GM12878 (cell line): ENCODE data around the gene PDGFC. TPM values are rescaled to one million over a fixed set of nuclear protein-coding genes. Genes with fewer than 3 reads are reported as not detected.

Experiments used
- ATAC-seq: fragments of 200-7000 bp; cut with Tn5 transposase; 3 replicates; pipeline ENCODE4 v1.9.1; 2020; ENCODE audit warnings: mild to moderate bottlenecking, moderate library complexity
- BruUV-seq: library from RNA; stranded (reverse); fragments of 400-500 nt; replicated peaks from 2 replicates; lab custom pipeline; 2021; lab: Mats Ljungman, UMichigan
- CTCF ChIA-PET: fragments of 300-600 bp; sonication (Branson Sonifier 250); formaldehyde crosslinking; extraction: SDS; loops from one replicate; lab custom pipeline; 2021; ENCODE audit warnings: inconsistent platforms; lab: Yijun Ruan, JAX
- POLR2A ChIA-PET: fragments of 350-600 bp; formaldehyde crosslinking; extraction: SDS; loops from one replicate; lab custom pipeline; 2021; ENCODE audit warnings: inconsistent platforms; lab: Charles Lee
- RAD21 ChIA-PET: fragments of 300-600 bp; sonication (Branson Sonifier 250); formaldehyde crosslinking; loops from one replicate; lab custom pipeline; 2023; ENCODE audit warnings: antibody characterized with exemption; ENCODE audit not compliant: unreplicated experiment; lab: Charles Lee
- SMC1A ChIA-PET: fragments of 300-600 bp; sonication (Branson Sonifier 250); formaldehyde crosslinking; loops from one replicate; lab custom pipeline; 2023; ENCODE audit not compliant: unreplicated experiment, uncharacterized antibody; lab: Charles Lee
- DNase-seq: peaks from one replicate; pipeline ENCODE4 v3.0.0-alpha.2; 2011; ENCODE audit warnings: low read depth, low spot score
- FAIRE-seq: peaks from 3 replicates; lab custom pipeline; 2011; peaks lifted over from hg19 to GRCh38; lab: Jason Lieb, UNC
- H2AFZ ChIP-seq: 2 replicates; pipeline ENCODE4 v1.6.0; 2011; ENCODE audit warnings: low read depth, low read length, control low read depth; ENCODE audit not compliant: control insufficient read depth
- H3K27ac ChIP-seq: 2 replicates; pipeline ENCODE4 v1.5.1; 2011; ENCODE audit warnings: control low read depth; ENCODE audit not compliant: control insufficient read depth, insufficient read depth
- H3K27me3 ChIP-seq, 2 experiments: replicated peaks in 1 of 2; 2 replicates each; pipeline versions ENCODE4 v1.6.0 to v1.6.1; 2011; ENCODE audit warnings: low read length in 1 of 2; ENCODE audit not compliant: control insufficient read depth in 2 of 2, insufficient read depth in 2 of 2
- H3K36me3 ChIP-seq, 2 experiments: 2 replicates each; pipeline ENCODE4 v1.5.1; 2011; ENCODE audit warnings: low read length in 1 of 2; ENCODE audit not compliant: control insufficient read depth in 2 of 2, insufficient read depth in 2 of 2
- H3K4me1 ChIP-seq: 2 replicates; pipeline ENCODE4 v1.6.1; 2011; ENCODE audit warnings: mild to moderate bottlenecking, low read length, moderate library complexity, mixed read lengths; ENCODE audit not compliant: control insufficient read depth, insufficient read depth
- H3K4me2 ChIP-seq: 2 replicates; pipeline ENCODE4 v1.6.0; 2011; ENCODE audit warnings: control low read depth; ENCODE audit not compliant: control insufficient read depth, insufficient read depth
- H3K4me3 ChIP-seq: fragments of 200-600 bp; sonication (generic); 2 replicates; pipeline ENCODE4 v1.5.1; 2016
- H3K79me2 ChIP-seq: 2 replicates; pipeline ENCODE4 v1.6.0; 2011; ENCODE audit warnings: low read length; ENCODE audit not compliant: control insufficient read depth, insufficient read depth
- H3K9ac ChIP-seq: 2 replicates; pipeline ENCODE4 v1.8.0; 2011; ENCODE audit warnings: low read length, control low read depth, mixed read lengths; ENCODE audit not compliant: control insufficient read depth, insufficient read depth
- H3K9me3 ChIP-seq: replicated peaks from 3 replicates; pipeline ENCODE4 v1.5.1; 2011; ENCODE audit warnings: mild to moderate bottlenecking, low read length; ENCODE audit not compliant: control insufficient read depth, insufficient read depth
- H4K20me1 ChIP-seq: 2 replicates; pipeline ENCODE4 v1.6.0; 2011; ENCODE audit not compliant: control insufficient read depth, insufficient read depth
- BCL11A ChIP-seq: IDR thresholded peaks from 2 replicates; pipeline ENCODE4 v1.6.1; 2011; ENCODE audit warnings: low read depth, low read length
- ESRRA ChIP-seq: IDR thresholded peaks from 2 replicates; pipeline ENCODE4 v1.6.1; 2012; ENCODE audit warnings: mild to moderate bottlenecking, low read length, improper control_type of control experiment
- NFYA ChIP-seq: IDR thresholded peaks from 2 replicates; pipeline ENCODE4 v1.6.1; 2011; ENCODE audit warnings: low read depth, mild to moderate bottlenecking, low read length, improper control_type of control experiment, borderline replicate concordance
- SPI1 ChIP-seq: IDR thresholded peaks from 2 replicates; pipeline ENCODE4 v1.6.1; 2011; ENCODE audit warnings: low read depth, mild to moderate bottlenecking, low read length, moderate library complexity, borderline replicate concordance; ENCODE audit not compliant: insufficient read depth
- SREBF2 ChIP-seq: IDR thresholded peaks from 2 replicates; pipeline ENCODE4 v1.6.1; 2012; ENCODE audit warnings: mild to moderate bottlenecking, low read length
- TCF12 ChIP-seq: IDR thresholded peaks from 2 replicates; pipeline ENCODE4 v1.6.1; 2011; ENCODE audit warnings: low read depth, mild to moderate bottlenecking, low read length
- ZNF622 ChIP-seq: fragments of 450-650 bp; IDR thresholded peaks from 2 replicates; pipeline ENCODE4 v1.6.1; 2017; ENCODE audit warnings: mild to moderate bottlenecking, inconsistent platforms
- WGBS: methylation state at CpG from one replicate; pipeline ENCODE4 v1.1.6; 2016; ENCODE audit warnings: low lambda C conversion rate; ENCODE audit not compliant: insufficient replicate concordance, insufficient coverage; ENCODE audit errors: missing lambda C conversion rate; 5-methylcytosine and 5-hydroxymethylcytosine counted together
- in situ Hi-C: fragments of 300-500 bp; cut with MboI; formaldehyde crosslinking; loops from 9 replicates; pipeline ENCODE4 v1.14.3; 2018; ENCODE audit warnings: mixed read lengths
- intact Hi-C: fragments of 100-400 bp; cut with micrococcal nuclease; formaldehyde crosslinking; loops from one replicate; pipeline ENCODE4 v1.14.2; 2022; ENCODE audit not compliant: unreplicated experiment
- polyA plus RNA-seq, 11 experiments: library from polyadenylated mRNA; depleted of rRNA in 4 of 11; unstranded in 6 of 11; stranded (reverse) in 5 of 11; fragments of >200 nt; fragmentation: Nextera tagmentation in 4 of 11; fragmentation: Illumina TruSeq in 1 of 11; extraction: Ambion mirVana in 4 of 11; extraction: Trizol in 1 of 11; gene quantifications; 1 replicate in 1 of 11; 2 replicates in 10 of 11; pipeline versions ENCODE4 v1.2.1 to v1.2.3, GENCODE V29; 2011 to 2016; ENCODE audit warnings: inconsistent platforms in 2 of 11, missing spikeins in 2 of 11, low read depth in 1 of 11
- total RNA-seq, 4 experiments: library from RNA; depleted of rRNA in 3 of 4; stranded (reverse); fragments of >200 nt in 3 of 4; fragmentation: Illumina TruSeq in 1 of 4; extraction: Trizol in 1 of 4; gene quantifications; 2 replicates each; pipeline versions ENCODE4 v1.2.1 to v1.2.3, GENCODE V29; 2013 to 2021
- TF ChIP-seq, protein P1 (sequence below): fragments of 450-650 bp; formaldehyde crosslinking; IDR thresholded peaks from 2 replicates; pipeline ENCODE4 v1.5.0; 2022; ENCODE audit warnings: mild to moderate bottlenecking, missing genetic modification characterization
- TF ChIP-seq, protein P2 (sequence below): IDR thresholded peaks from 2 replicates; pipeline ENCODE4 v1.6.1; 2012; ENCODE audit warnings: mild to moderate bottlenecking, low read depth, low read length

The PDGFC gene
- total and polyA plus RNA-seq, 10 of the 15 experiments (the other 5 are each of a cell fraction or from before 2014, with no cell fraction given): 0.02 to 0.18 TPM; not detected in 8

DNA sequence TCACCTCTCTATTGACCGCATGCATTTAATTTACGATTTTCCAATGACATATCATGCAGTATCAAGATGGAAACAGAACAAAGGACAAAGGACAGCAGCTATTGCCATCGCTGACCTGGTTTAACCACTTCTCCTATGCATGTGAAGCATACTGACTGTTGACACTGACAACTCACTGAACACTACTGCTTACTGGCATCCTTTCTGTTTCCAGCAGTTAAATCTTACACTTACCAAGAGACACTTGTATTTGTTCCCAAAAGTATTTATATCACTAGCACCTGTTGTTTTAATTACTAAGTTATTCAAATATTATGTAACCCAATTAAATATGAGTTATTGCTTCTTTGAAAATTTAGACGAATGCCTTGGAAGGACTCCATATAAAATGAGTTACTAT, 176.7 kb downstream of the PDGFC start:
- no peaks in the 10 kb centered on the region for H3K36me3 ChIP-seq
- SMC1A ChIA-PET: interaction anchor here (0.6 to 4.0 kb wide), 7 partner anchors 8 to 32 kb away, joined by 3 to 15 read pairs (median 3); no protein-coding TSS in a partner anchor
- RAD21 ChIA-PET: interaction anchor here (3.0 kb wide), 1 partner anchor 22 kb away, joined by 8 read pairs; no protein-coding TSS in a partner anchor
- H4K20me1 ChIP-seq: no peaks in the 10 kb centered on the region
- H2AFZ ChIP-seq: no peak overlapping the region
- POLR2A ChIA-PET: no interaction called here
- no TSS peak for BruUV-seq
- H3K9me3 ChIP-seq: no peaks in the 10 kb centered on the region
- H3K4me3 ChIP-seq: no peak overlapping the region
- H3K27ac ChIP-seq: no peak overlapping the region
- no peaks in the 10 kb centered on the region for H3K27me3 ChIP-seq
- ATAC-seq: no peak
- FAIRE-seq: no peak
- no peak overlapping the region for H3K9ac ChIP-seq
- CTCF ChIA-PET: interaction anchor here (1.0 to 1.7 kb wide), 5 partner anchors 11 to 118 kb away, joined by 3 to 4 read pairs (median 3); no protein-coding TSS in a partner anchor
- H3K79me2 ChIP-seq: no peaks in the 10 kb centered on the region
- intact Hi-C loops (no loop called here), in situ Hi-C loops (no loop called here)
- no peak for DNase-seq
- H3K4me2 ChIP-seq: no peak overlapping the region
- TF ChIP-seq BCL11A (no peak), ESRRA (no peak)
- no peaks in the 10 kb centered on the region for H3K4me1 ChIP-seq
- 22% methylated on average over 4 of the region's 4 CpGs for WGBS

DNA sequence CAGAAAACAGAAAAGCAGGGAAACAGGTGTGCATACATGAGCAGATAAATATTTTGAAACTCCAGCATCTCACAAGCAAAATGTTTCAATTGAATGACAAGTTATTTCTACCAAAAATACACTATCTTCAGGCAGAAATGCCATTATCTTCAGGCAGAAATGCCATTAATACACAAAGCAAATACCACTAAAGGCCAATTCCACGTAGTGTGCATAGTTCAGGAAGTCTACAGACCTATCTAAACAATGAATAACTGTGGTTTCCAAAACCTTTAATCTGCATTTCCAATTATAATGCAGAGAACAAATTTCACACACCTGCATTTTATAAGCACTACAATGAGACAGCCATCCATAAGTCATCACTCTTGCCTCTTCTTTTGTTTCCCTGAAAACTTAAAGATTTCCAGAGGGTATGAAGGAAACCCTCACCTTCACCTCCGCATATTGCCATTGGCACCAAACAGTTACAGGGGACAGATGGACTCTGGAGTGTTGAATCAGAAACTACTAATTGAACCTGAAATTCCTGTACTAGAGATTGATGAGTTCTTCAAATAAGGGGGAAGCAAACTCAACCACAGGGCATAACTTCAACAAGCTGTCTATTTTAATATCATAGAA, 179.0 kb downstream of the PDGFC start:
- BruUV-seq: no TSS peak
- no peak for TF ChIP-seq TCF12
- TF ChIP-seq, protein P1, sequence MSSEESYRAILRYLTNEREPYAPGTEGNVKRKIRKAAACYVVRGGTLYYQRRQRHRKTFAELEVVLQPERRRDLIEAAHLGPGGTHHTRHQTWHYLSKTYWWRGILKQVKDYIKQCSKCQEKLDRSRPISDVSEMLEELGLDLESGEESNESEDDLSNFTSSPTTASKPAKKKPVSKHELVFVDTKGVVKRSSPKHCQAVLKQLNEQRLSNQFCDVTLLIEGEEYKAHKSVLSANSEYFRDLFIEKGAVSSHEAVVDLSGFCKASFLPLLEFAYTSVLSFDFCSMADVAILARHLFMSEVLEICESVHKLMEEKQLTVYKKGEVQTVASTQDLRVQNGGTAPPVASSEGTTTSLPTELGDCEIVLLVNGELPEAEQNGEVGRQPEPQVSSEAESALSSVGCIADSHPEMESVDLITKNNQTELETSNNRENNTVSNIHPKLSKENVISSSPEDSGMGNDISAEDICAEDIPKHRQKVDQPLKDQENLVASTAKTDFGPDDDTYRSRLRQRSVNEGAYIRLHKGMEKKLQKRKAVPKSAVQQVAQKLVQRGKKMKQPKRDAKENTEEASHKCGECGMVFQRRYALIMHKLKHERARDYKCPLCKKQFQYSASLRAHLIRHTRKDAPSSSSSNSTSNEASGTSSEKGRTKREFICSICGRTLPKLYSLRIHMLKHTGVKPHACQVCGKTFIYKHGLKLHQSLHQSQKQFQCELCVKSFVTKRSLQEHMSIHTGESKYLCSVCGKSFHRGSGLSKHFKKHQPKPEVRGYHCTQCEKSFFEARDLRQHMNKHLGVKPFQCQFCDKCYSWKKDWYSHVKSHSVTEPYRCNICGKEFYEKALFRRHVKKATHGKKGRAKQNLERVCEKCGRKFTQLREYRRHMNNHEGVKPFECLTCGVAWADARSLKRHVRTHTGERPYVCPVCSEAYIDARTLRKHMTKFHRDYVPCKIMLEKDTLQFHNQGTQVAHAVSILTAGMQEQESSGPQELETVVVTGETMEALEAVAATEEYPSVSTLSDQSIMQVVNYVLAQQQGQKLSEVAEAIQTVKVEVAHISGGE (CRISPR knock-in tag): no peak
- TF ChIP-seq SREBF2: no peak
- TF ChIP-seq NFYA: no peak
- TF ChIP-seq, protein P2, sequence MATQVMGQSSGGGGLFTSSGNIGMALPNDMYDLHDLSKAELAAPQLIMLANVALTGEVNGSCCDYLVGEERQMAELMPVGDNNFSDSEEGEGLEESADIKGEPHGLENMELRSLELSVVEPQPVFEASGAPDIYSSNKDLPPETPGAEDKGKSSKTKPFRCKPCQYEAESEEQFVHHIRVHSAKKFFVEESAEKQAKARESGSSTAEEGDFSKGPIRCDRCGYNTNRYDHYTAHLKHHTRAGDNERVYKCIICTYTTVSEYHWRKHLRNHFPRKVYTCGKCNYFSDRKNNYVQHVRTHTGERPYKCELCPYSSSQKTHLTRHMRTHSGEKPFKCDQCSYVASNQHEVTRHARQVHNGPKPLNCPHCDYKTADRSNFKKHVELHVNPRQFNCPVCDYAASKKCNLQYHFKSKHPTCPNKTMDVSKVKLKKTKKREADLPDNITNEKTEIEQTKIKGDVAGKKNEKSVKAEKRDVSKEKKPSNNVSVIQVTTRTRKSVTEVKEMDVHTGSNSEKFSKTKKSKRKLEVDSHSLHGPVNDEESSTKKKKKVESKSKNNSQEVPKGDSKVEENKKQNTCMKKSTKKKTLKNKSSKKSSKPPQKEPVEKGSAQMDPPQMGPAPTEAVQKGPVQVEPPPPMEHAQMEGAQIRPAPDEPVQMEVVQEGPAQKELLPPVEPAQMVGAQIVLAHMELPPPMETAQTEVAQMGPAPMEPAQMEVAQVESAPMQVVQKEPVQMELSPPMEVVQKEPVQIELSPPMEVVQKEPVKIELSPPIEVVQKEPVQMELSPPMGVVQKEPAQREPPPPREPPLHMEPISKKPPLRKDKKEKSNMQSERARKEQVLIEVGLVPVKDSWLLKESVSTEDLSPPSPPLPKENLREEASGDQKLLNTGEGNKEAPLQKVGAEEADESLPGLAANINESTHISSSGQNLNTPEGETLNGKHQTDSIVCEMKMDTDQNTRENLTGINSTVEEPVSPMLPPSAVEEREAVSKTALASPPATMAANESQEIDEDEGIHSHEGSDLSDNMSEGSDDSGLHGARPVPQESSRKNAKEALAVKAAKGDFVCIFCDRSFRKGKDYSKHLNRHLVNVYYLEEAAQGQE: no peak
- no peak for TF ChIP-seq ZNF622
- TF ChIP-seq SPI1: no peak

More for the DNA sequence above, 179.0 kb downstream of the PDGFC start:
- ChIA-PET SMC1A (no interaction called here), RAD21 (no interaction called here), CTCF (no interaction called here), POLR2A (no interaction called here)
- Histone ChIP-seq H3K79me2 (no peaks in the 10 kb centered on the region), H3K4me1 (no peaks in the 10 kb centered on the region), H2AFZ (no peak overlapping the region), H3K9ac (no peak overlapping the region), H3K9me3 (no peaks in the 10 kb centered on the region), H3K27me3 (no peaks in the 10 kb centered on the region), H3K4me2 (no peak overlapping the region), H3K27ac (no peak overlapping the region), H3K4me3 (no peak overlapping the region), H3K36me3 (no peaks in the 10 kb centered on the region), H4K20me1 (no peaks in the 10 kb centered on the region)
- 27% methylated on average over 2 of the region's 2 CpGs for WGBS
- in situ Hi-C loops (no loop called here), intact Hi-C loops (no loop called here)
- ATAC-seq (no peak), FAIRE-seq (no peak), DNase-seq (no peak)
